Left colon (tissue), 2 donors: ENCODE data around the gene BMP2K. TPM values are rescaled to one million over a fixed set of nuclear protein-coding genes. Genes with fewer than 3 reads are reported as not detected.
A peak's percentile ranks its signal among the peaks of the same experiment; 100 is the strongest.
"Not testable (repeated sequence)": the region's sequence is repeated elsewhere in the genome, so short reads cannot be mapped to it uniquely, and the experiment has no call there.

Experiments
- ATAC-seq: fragments of 200-7000 bp; cut with Tn5 transposase; one replicate; pipeline ENCODE4 v1.9.1; 2020; ENCODE audit warnings: mild to moderate bottlenecking, moderate library complexity
- DNase-seq, 2 donors: peaks; one replicate each; pipeline ENCODE4 v3.0.0-alpha.2; 2020
- intact Hi-C, 2 donors: fragments of 100-400 bp; cut with DNase I in 1 of 2; cut with micrococcal nuclease in 1 of 2; formaldehyde crosslinking; loops; one replicate each; pipeline versions ENCODE4 v1.11.2 to v1.14.0; 2022; cut with DNase I, micrococcal nuclease
- total RNA-seq, 2 donors: library from RNA; stranded (reverse); fragmentation: NEBNext Ultra II Directional; extraction: Animal tissue kit (Norgen Biotek cat#: 25700); gene quantifications; one replicate each; pipeline ENCODE4 v1.2.1, GENCODE V29; 2021
- donor health status: DM: no; HTN: no; CAD: no.
- donor health status: DM: yes; HTN: yes; CAD: no.

The BMP2K gene
- total RNA-seq, 2 donors from 2014 or later, result 56.9 to 63.1 TPM

GRCh38 chr4:78781139-78781538, 5.0 kb downstream of the BMP2K start:
- intact Hi-C loops, result no loop called here
- no peak for ATAC-seq

GRCh38 chr4:78781924-78782323, 5.8 kb downstream of the BMP2K start:
- intact Hi-C loops, result no loop called here
- ATAC-seq, result peak; percentile 74
- DNase-seq, result no peak

More at GRCh38 chr4:78781139-78781538, 5.0 kb downstream of the BMP2K start:
- no peak for DNase-seq

- no peak for ATAC-seq
- intact Hi-C loops, result no loop called here
- no peak for DNase-seq
Observed at GRCh38 chr4:78784236-78784865, 8.2 kb downstream of the BMP2K start.

GRCh38 chr4:78787392-78788006, 11.3 kb downstream of the BMP2K start:
- intact Hi-C loops, result no loop called here
- no peak for ATAC-seq
- no peak for DNase-seq

- intact Hi-C loops, result no loop called here
- no peak for DNase-seq
- ATAC-seq, result no peak
Observed at GRCh38 chr4:78788007-78788889, 12.1 kb downstream of the BMP2K start.

- intact Hi-C loops, DNase-seq, ATAC-seq: not testable (repeated sequence)
Observed at GRCh38 chr4:78795594-78796416, 19.7 kb downstream of the BMP2K start.

GRCh38 chr4:78796526-78796925, 20.4 kb downstream of the BMP2K start:
- intact Hi-C loops, result no loop called here
- DNase-seq (no peak), ATAC-seq (no peak)

- no peak for ATAC-seq
- intact Hi-C loops, result no loop called here
Observed at GRCh38 chr4:78797777-78798284, 21.7 kb downstream of the BMP2K start.

GRCh38 chr4:78799551-78800495, 23.7 kb downstream of the BMP2K start:
- DNase-seq, result no peak
- ATAC-seq, result no peak
- intact Hi-C loops, result no loop called here

More at GRCh38 chr4:78797777-78798284, 21.7 kb downstream of the BMP2K start:
- DNase-seq, result no peak

GRCh38 chr4:78800965-78801364, 24.8 kb downstream of the BMP2K start:
- ATAC-seq, result peak; percentile 32
- intact Hi-C loops, result no loop called here
- no peak for DNase-seq

GRCh38 chr4:78803983-78804382, 27.8 kb downstream of the BMP2K start:
- intact Hi-C loops, result no loop called here
- DNase-seq, result no peak
- ATAC-seq, result no peak

- DNase-seq (no peak), ATAC-seq (no peak)
- intact Hi-C loops, result no loop called here
Observed at GRCh38 chr4:78806943-78807460, 30.9 kb downstream of the BMP2K start.

- DNase-seq (no peak), ATAC-seq (no peak)
- intact Hi-C loops, result no loop called here
Observed at GRCh38 chr4:78809295-78809694, 33.1 kb downstream of the BMP2K start.

- ATAC-seq, result no peak
- intact Hi-C loops, result no loop called here
- no peak for DNase-seq
Observed at GRCh38 chr4:78809928-78810835, 34.0 kb downstream of the BMP2K start.

- DNase-seq (no peak), ATAC-seq (no peak)
- intact Hi-C loops, result no loop called here
Observed at GRCh38 chr4:78811034-78811433, 34.9 kb downstream of the BMP2K start.

GRCh38 chr4:78818530-78819079, 42.5 kb downstream of the BMP2K start:
- ATAC-seq (no peak), DNase-seq (no peak)
- intact Hi-C loops, result no loop called here
